MM.1S (cell line): ENCODE measurements around the gene EMP2.

Experiments
- DNase-seq: peaks from one replicate; pipeline ENCODE4 v3.0.0-alpha.2; 2015
- H2AFZ ChIP-seq: fragments of 300-600 bp; sonication (generic); 2 replicates; pipeline ENCODE4 v1.6.0; 2016; ENCODE audit warnings: antibody characterized with exemption, low read length
- H3F3A ChIP-seq: fragments of 300-600 bp; sonication (generic); 2 replicates; pipeline ENCODE4 v1.6.1; 2016; ENCODE audit warnings: mild to moderate bottlenecking, antibody characterized with exemption, low read length, moderate library complexity, mixed read lengths; ENCODE audit not compliant: insufficient read depth
- H3K27ac ChIP-seq: fragments of 300-600 bp; sonication (generic); 2 replicates; pipeline ENCODE4 v1.5.1; 2016; ENCODE audit warnings: mild to moderate bottlenecking, low read length
- H3K27me3 ChIP-seq: fragments of 300-600 bp; sonication (generic); replicated peaks from 2 replicates; pipeline ENCODE4 v1.6.0; 2016; ENCODE audit warnings: low read length; ENCODE audit not compliant: insufficient read depth
- H3K36me3 ChIP-seq: fragments of 300-600 bp; sonication (generic); replicated peaks from 2 replicates; pipeline ENCODE4 v1.6.1; 2016; ENCODE audit warnings: mild to moderate bottlenecking, low read length, mixed read lengths; ENCODE audit not compliant: insufficient read depth
- H3K4me1 ChIP-seq: fragments of 300-600 bp; sonication (generic); 2 replicates; pipeline ENCODE4 v1.6.1; 2016; ENCODE audit warnings: low read length, mixed read lengths
- H3K4me2 ChIP-seq: fragments of 300-600 bp; sonication (generic); 2 replicates; pipeline ENCODE4 v1.6.0; 2016; ENCODE audit warnings: low read depth, low read length
- H3K4me3 ChIP-seq: fragments of 300-600 bp; sonication (generic); 2 replicates; pipeline ENCODE4 v1.5.1; 2016; ENCODE audit warnings: low read length, mixed read lengths
- H3K79me2 ChIP-seq: fragments of 300-600 bp; sonication (generic); 2 replicates; pipeline ENCODE4 v1.6.1; 2016; ENCODE audit warnings: mixed run types, low read length, mixed read lengths
- H3K9ac ChIP-seq: fragments of 300-600 bp; sonication (generic); 2 replicates; pipeline ENCODE4 v1.6.1; 2016; ENCODE audit warnings: low read length, mixed read lengths
- H3K9me2 ChIP-seq: fragments of 300-600 bp; sonication (generic); replicated peaks from 2 replicates; pipeline ENCODE4 v1.6.1; 2016; ENCODE audit warnings: mild to moderate bottlenecking, low read length, mixed read lengths; ENCODE audit not compliant: insufficient read depth
- H3K9me3 ChIP-seq: fragments of 300-600 bp; sonication (generic); replicated peaks from 2 replicates; pipeline ENCODE4 v1.6.1; 2016; ENCODE audit warnings: mild to moderate bottlenecking, low read length, mixed read lengths; ENCODE audit not compliant: insufficient read depth
- H4K20me1 ChIP-seq: fragments of 300-600 bp; sonication (generic); 2 replicates; pipeline ENCODE4 v1.6.1; 2016; ENCODE audit warnings: mild to moderate bottlenecking, low read length, moderate library complexity, mixed read lengths; ENCODE audit not compliant: insufficient read depth
- CTCF ChIP-seq: fragments of 300-600 bp; sonication (generic); IDR thresholded peaks from 2 replicates; pipeline ENCODE4 v1.5.1; 2016; ENCODE audit warnings: antibody characterized with exemption, low read length, mixed read lengths
- EZH2 ChIP-seq: fragments of 300-600 bp; sonication (generic); optimal IDR thresholded peaks from 2 replicates; pipeline ENCODE3; 2017; ENCODE audit warnings: low read depth, mild to moderate bottlenecking, antibody characterized with exemption, low read length, mixed read lengths
- EZH2phosphoT487 ChIP-seq: fragments of 300-600 bp; sonication (generic); IDR thresholded peaks from 2 replicates; pipeline ENCODE4 v1.6.1; 2018; ENCODE audit warnings: antibody characterized with exemption, low read length

Gene EMP2

GRCh38 chr16:10607157-10607556 is 26.8 kb upstream of the EMP2 start:
- Histone ChIP-seq H3K4me3 (no peak overlapping the region), H3K27ac (no peak overlapping the region), H3K36me3 (no peaks in the 10 kb centered on the region), H4K20me1 (no peaks in the 10 kb centered on the region), H3K9ac (no peak overlapping the region), H3K4me1 (0 out of 2 replicates have a peak, but pooled peaks cover 3% of the 10 kb centered on the region), H3K79me2 (no peaks in the 10 kb centered on the region), H3K4me2 (no peak overlapping the region), H2AFZ (no peak overlapping the region), H3K9me3 (no peaks in the 10 kb centered on the region), H3K27me3 (no peaks in the 10 kb centered on the region), H3F3A (no peaks in the 10 kb centered on the region), H3K9me2 (no peaks in the 10 kb centered on the region)
- no peak for DNase-seq
- TF ChIP-seq CTCF = no peak
- TF ChIP-seq EZH2 = no peak
- TF ChIP-seq EZH2phosphoT487 = no peak

GRCh38 chr16:10606607-10607006 is 26.2 kb upstream of the EMP2 start:
- Histone ChIP-seq H4K20me1 (no peaks in the 10 kb centered on the region), H3K4me1 (0 out of 2 replicates have a peak, but pooled peaks cover 3% of the 10 kb centered on the region), H3K9me3 (no peaks in the 10 kb centered on the region), H3K27me3 (no peaks in the 10 kb centered on the region), H3F3A (no peaks in the 10 kb centered on the region), H3K79me2 (no peaks in the 10 kb centered on the region), H3K36me3 (no peaks in the 10 kb centered on the region), H3K4me3 (no peak overlapping the region), H2AFZ (no peak overlapping the region), H3K4me2 (no peak overlapping the region), H3K27ac (no peak overlapping the region), H3K9me2 (no peaks in the 10 kb centered on the region), H3K9ac (no peak overlapping the region)
- no peak for DNase-seq
- no peak for TF ChIP-seq CTCF
- no peak for TF ChIP-seq EZH2phosphoT487
- TF ChIP-seq EZH2 = no peak

- Histone ChIP-seq H3K4me1 (peaks cover 9% of the 10 kb centered on the region), H3K36me3 (no peaks in the 10 kb centered on the region), H4K20me1 (no peaks in the 10 kb centered on the region), H3K27ac (no peak overlapping the region), H3K9ac (no peak overlapping the region), H3K79me2 (no peaks in the 10 kb centered on the region), H3K9me2 (no peaks in the 10 kb centered on the region), H3K4me2 (no peak overlapping the region), H2AFZ (no peak overlapping the region), H3K4me3 (no peak overlapping the region), H3K9me3 (no peaks in the 10 kb centered on the region), H3F3A (no peaks in the 10 kb centered on the region), H3K27me3 (no peaks in the 10 kb centered on the region)
- no peak for DNase-seq
- TF ChIP-seq CTCF = no peak
- no peak for TF ChIP-seq EZH2
- TF ChIP-seq EZH2phosphoT487 = no peak
Observed at GRCh38 chr16:10605636-10606035, 25.2 kb upstream of the EMP2 start.
